Measurements from ENCODE around the gene CUBN.

DNA sequence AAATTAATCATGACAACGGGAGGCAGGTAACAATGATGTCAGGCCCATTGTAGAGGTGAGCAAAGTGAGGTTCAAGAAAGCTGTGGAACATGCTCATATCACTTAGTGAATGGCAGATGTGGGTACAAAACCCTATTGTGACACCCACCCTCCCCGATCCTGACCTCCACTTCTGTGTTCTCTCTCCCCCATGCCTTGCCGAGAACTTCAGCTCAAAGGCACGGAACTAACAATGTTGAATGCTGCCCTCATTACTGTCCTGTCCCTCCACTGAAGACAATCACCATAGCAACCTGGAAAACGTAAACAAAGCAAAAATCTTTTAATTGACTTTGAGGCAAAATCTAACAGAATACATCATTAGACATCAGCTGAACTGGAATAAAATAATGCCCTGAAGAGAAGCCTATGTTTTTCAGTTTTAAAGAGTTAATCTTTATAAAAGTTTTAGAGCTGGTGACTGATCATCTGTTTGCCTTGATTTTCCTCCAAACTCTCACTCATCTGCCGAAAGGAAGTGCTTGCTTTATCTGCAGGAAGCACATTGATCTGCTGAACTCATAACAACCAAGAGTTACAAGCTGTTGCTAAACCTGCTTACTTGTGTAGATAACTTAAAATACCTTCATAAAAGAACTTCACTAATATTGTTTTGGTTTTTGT is 133.6 kb downstream of the CUBN start:
- TF ChIP-seq CTCF (conservative IDR thresholded peaks at IDR 0.05; ENCODE audit: low read depth, low read length): no peak
- TF ChIP-seq EZH2 (IDR thresholded peaks at IDR 0.05; ENCODE audit: low read length, unreplicated experiment): no peak
- no peak for TF ChIP-seq EZH2phosphoT487 (IDR thresholded peaks at IDR 0.05; ENCODE audit: borderline replicate concordance, low read length)
